Ectodermal cell (in vitro differentiated cells): Measurements from ENCODE around the gene TXNL1. TPM values are rescaled to one million over a fixed set of nuclear protein-coding genes. Genes with fewer than 3 reads are reported as not detected.

Source experiments
- H3K27ac ChIP-seq: 2 replicates; pipeline ENCODE4 v1.7.0; 2013; ENCODE audit warnings: mild to moderate bottlenecking, low read depth, low read length; ENCODE audit not compliant: insufficient read depth, poor library complexity, severe bottlenecking
- H3K27me3 ChIP-seq: 2 replicates; pipeline ENCODE4 v1.7.0; 2013; ENCODE audit warnings: mild to moderate bottlenecking, low read length; ENCODE audit not compliant: insufficient read depth, control insufficient read depth, poor library complexity, severe bottlenecking
- H3K36me3 ChIP-seq: one replicate; pipeline ENCODE4 v1.7.0; 2013; ENCODE audit warnings: low read length; ENCODE audit not compliant: control insufficient read depth, insufficient read depth
- H3K4me1 ChIP-seq: one replicate; pipeline ENCODE4 v1.7.0; 2013; ENCODE audit warnings: low read length; ENCODE audit not compliant: control insufficient read depth, insufficient read depth
- H3K4me3 ChIP-seq: 2 replicates; pipeline ENCODE4 v1.7.0; 2013; ENCODE audit warnings: low read depth, low read length, control low read depth; ENCODE audit not compliant: insufficient read depth
- H3K9me3 ChIP-seq: 2 replicates; pipeline ENCODE4 v1.7.0; 2013; ENCODE audit warnings: mild to moderate bottlenecking, low read length, moderate library complexity; ENCODE audit not compliant: control insufficient read depth
- WGBS, 2 experiments: methylation state at CpG; one replicate each; pipeline ENCODE4 v1.1.7; 2013; ENCODE audit warnings: missing lambda C conversion rate in 2 of 2; 5-methylcytosine and 5-hydroxymethylcytosine counted together
- polyA plus RNA-seq, 4 experiments: library from polyadenylated mRNA; stranded (reverse); fragments of 50-300 nt; gene quantifications; one replicate each; pipeline ENCODE4 v1.2.3, GENCODE V29; 2013

TXNL1 gene
- 97.6 TPM for polyA plus RNA-seq (2013, experiment 1 of 4)
- polyA plus RNA-seq (2013, experiment 2 of 4) = 87.5 TPM
- polyA plus RNA-seq (2013, experiment 3 of 4) = 82.2 TPM
- 91.1 TPM for polyA plus RNA-seq (2013, experiment 4 of 4)

- H3K27ac ChIP-seq = peak within 1 kb of the TSS; percentile 88
- H3K4me3 ChIP-seq = peak within 1 kb of the TSS; percentile 90
- no peaks in the 10 kb centered on the region for H3K27me3 ChIP-seq
- WGBS, 2 experiments = 3 to 6% methylated on average over 62 to 64 of the region's 64 CpGs
- H3K9me3 ChIP-seq = no peaks in the 10 kb centered on the region
- no peaks in the 10 kb centered on the region for H3K4me1 ChIP-seq
- no peaks in the 10 kb centered on the region for H3K36me3 ChIP-seq
Measured at GRCh38 chr18:56638232-56639103, at the start of gene TXNL1. TXNL1 (minus strand) TSS chr18:56638592; CDS start chr18:56638440, 152 bp downstream.

- Histone ChIP-seq H3K9me3 (no peaks in the 10 kb centered on the region), H3K27ac (no peak overlapping the region), H3K36me3 (no peaks in the 10 kb centered on the region), H3K4me1 (no peaks in the 10 kb centered on the region), H3K27me3 (no peaks in the 10 kb centered on the region), H3K4me3 (no peak overlapping the region)
- WGBS, 2 experiments = 96 to 97% methylated on average over 3 of the region's 3 CpGs
Measured at GRCh38 chr18:56684277-56684676, 45.9 kb upstream of the TXNL1 start.

GRCh38 chr18:56678836-56679565 is 40.6 kb upstream of the TXNL1 start:
- H3K4me1 ChIP-seq = no peaks in the 10 kb centered on the region
- H3K4me3 ChIP-seq = no peak overlapping the region
- H3K36me3 ChIP-seq = no peaks in the 10 kb centered on the region
- H3K9me3 ChIP-seq = no peaks in the 10 kb centered on the region
- no peaks in the 10 kb centered on the region for H3K27me3 ChIP-seq
- no peak overlapping the region for H3K27ac ChIP-seq
- 91% methylated on average over 3 of the region's 4 CpGs for WGBS, 2 experiments

- WGBS, 2 experiments = no CpG with 5 or more reads among the region's 2 CpGs
- H3K27me3 ChIP-seq = no peaks in the 10 kb centered on the region
Measured at GRCh38 chr18:56676639-56677038, 38.2 kb upstream of the TXNL1 start.

GRCh38 chr18:56672981-56673380 is 34.6 kb upstream of the TXNL1 start:
- Histone ChIP-seq H3K9me3 (no peaks in the 10 kb centered on the region), H3K4me3 (no peak overlapping the region), H3K27me3 (no peaks in the 10 kb centered on the region), H3K4me1 (no peaks in the 10 kb centered on the region), H3K36me3 (no peaks in the 10 kb centered on the region), H3K27ac (no peak overlapping the region)
- 84 to 87% methylated on average over 2 to 3 of the region's 3 CpGs for WGBS, 2 experiments

More at GRCh38 chr18:56676639-56677038, 38.2 kb upstream of the TXNL1 start:
- Histone ChIP-seq H3K9me3 (no peaks in the 10 kb centered on the region), H3K27ac (no peak overlapping the region), H3K36me3 (no peaks in the 10 kb centered on the region), H3K4me3 (no peak overlapping the region), H3K4me1 (no peaks in the 10 kb centered on the region)

GRCh38 chr18:56672391-56672790 is 34.0 kb upstream of the TXNL1 start:
- WGBS, 2 experiments = 79 to 84% methylated on average over 6 to 7 of the region's 8 CpGs
- Histone ChIP-seq H3K27me3 (no peaks in the 10 kb centered on the region), H3K4me3 (no peak overlapping the region), H3K4me1 (no peaks in the 10 kb centered on the region), H3K27ac (no peak overlapping the region), H3K9me3 (no peaks in the 10 kb centered on the region), H3K36me3 (no peaks in the 10 kb centered on the region)

GRCh38 chr18:56662902-56663301 is 24.5 kb upstream of the TXNL1 start:
- Histone ChIP-seq H3K27ac (no peak overlapping the region), H3K4me3 (no peak overlapping the region), H3K4me1 (no peaks in the 10 kb centered on the region), H3K27me3 (no peaks in the 10 kb centered on the region), H3K36me3 (no peaks in the 10 kb centered on the region), H3K9me3 (no peaks in the 10 kb centered on the region)
- 80 to 83% methylated on average over 1 to 2 of the region's 2 CpGs for WGBS, 2 experiments

GRCh38 chr18:56662502-56662901 is 24.1 kb upstream of the TXNL1 start:
- Histone ChIP-seq H3K9me3 (no peaks in the 10 kb centered on the region), H3K27ac (no peak overlapping the region), H3K4me1 (no peaks in the 10 kb centered on the region), H3K27me3 (no peaks in the 10 kb centered on the region), H3K36me3 (no peaks in the 10 kb centered on the region), H3K4me3 (no peak overlapping the region)
- 93 to 95% methylated on average over 5 of the region's 5 CpGs for WGBS, 2 experiments

GRCh38 chr18:56662063-56662408 is 23.6 kb upstream of the TXNL1 start:
- Histone ChIP-seq H3K4me1 (no peaks in the 10 kb centered on the region), H3K36me3 (no peaks in the 10 kb centered on the region), H3K9me3 (no peaks in the 10 kb centered on the region), H3K27me3 (no peaks in the 10 kb centered on the region), H3K4me3 (no peak overlapping the region), H3K27ac (no peak overlapping the region)
- 47 to 50% methylated on average over 4 of the region's 4 CpGs for WGBS, 2 experiments

GRCh38 chr18:56661360-56662062 is 23.1 kb upstream of the TXNL1 start:
- WGBS, 2 experiments = 47 to 85% methylated on average over 1 to 2 of the region's 2 CpGs
- Histone ChIP-seq H3K27ac (no peak overlapping the region), H3K9me3 (no peaks in the 10 kb centered on the region), H3K27me3 (no peaks in the 10 kb centered on the region), H3K4me3 (no peak overlapping the region), H3K4me1 (no peaks in the 10 kb centered on the region), H3K36me3 (no peaks in the 10 kb centered on the region)
